Measurements from ENCODE around the gene OPRM1.
"Not testable (repeated sequence)": the region's sequence is repeated elsewhere in the genome, so short reads cannot be mapped to it uniquely, and the experiment has no call there.

The OPRM1 gene

DNA sequence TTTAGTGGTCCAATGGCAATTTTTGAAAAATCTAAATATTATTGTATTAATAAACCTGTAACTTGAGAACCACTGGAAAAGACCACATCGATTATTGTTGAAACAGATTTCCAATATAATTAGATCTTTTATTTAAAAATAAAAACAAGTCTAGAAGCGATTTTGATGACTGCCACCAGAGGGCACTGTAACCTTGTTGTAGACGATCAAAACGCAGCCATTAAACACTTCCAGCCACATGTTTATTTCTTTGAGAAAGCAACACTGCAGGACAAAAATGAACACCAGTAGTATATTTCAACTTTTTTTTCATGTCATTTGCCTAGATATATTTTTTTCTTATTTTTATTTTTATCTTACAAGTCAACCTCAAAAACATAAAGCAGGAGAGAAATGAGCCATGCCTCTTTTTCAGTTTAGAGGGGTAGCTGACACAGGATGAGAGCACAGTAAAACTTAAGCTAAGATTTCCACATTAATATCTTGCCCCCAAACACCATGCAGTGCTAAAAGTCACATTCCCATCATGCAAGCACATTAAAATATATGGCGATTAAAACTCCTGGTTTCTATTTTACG, 115.4 kb downstream of the OPRM1 start:
- no peak for DNase-seq

DNA sequence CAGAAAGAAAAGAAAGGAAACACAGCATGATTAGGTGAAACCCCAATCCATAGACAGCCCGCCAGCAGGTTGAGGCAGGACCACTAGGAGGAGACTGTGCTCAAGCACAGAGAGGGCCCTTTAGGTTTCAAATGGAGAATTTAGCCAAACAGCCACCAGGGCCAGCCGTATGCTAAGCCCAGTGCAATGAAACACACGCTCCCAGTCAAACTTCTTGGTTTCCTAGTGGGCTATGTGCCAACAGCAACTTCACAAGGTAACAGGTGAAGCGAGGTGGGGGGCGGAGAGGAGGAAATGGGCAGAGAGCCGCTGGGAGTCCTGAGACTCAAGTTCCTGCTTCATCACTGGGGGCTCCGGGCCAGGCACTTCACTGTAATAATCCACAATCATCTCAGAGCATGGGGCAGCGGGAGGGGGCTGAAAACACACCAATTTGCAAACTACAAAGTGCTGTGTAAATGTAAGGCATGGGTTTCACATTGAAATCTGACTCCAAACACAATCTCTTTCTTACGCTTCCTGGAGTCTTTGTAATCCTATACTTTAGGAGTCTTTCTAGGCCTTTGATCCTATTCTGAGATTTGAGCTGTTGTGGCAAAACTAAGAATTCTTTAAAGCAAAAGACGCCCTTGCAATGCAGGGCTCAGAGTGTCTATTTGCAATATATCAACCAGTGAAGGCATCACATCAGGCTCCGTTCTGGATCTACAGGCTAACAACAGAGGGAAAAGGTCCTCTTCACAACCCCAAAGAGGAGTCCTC, 117.3 kb downstream of the OPRM1 start:
- peak; percentile 61 for DNase-seq

DNA sequence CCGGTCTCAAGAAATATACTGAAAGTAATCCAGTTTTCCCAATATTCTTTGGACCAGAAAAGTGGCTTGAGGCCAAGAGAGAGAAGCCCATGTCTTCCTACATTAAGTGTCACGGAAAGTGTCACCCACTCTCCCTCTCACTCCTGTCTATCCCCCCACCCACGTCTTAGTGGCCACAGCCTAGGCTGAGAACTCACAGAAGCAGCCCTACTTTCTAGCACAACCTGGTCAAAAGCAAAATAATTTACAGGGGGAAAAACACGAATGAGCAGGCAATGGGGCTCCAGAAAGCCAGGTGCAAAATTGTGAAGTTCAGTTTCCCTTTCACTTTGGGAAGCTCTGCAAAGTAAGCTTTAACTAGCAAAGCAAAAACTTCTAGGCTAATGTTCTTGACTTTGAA, 118.0 kb downstream of the OPRM1 start:
- no peak for DNase-seq

DNA sequence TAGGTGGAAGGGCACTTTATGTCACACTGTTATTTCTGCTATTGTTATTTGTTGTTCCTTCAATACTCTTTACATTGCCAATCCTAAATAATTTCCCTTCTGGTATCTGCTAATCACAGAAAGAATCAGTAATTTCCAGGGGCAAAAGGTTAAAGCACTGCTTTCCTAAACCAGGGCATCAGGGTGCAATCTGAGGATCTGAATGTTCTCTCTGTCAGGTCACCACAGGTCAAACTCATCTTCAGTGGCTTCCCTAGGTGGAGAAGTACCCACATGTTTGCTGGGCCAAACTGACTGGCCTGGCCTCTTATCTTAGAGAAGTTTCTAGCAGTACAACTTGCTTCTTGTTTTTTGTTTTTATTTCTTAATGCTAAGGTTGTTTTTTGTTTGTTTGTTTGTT, 118.7 kb downstream of the OPRM1 start:
- no peak for DNase-seq

DNA sequence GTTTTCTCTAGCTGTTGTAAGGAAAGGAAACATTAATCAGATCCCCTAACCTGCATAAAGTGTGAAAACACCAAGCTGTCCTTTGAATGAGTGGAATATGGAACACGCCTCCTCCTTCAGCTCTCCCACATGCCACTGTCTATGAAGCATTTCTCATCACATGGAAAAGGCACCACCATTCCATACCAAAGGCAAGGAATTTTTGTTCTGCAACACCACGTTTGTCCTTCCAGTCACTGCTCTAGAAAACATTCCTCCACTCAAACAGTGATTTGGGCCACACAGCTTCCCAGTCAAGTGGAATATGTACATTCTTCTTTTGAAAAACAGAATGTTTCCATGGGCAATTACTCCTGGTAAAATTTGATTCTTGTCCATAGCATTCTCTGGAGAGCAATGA, 120.1 kb downstream of the OPRM1 start:
- no peak for DNase-seq

DNA sequence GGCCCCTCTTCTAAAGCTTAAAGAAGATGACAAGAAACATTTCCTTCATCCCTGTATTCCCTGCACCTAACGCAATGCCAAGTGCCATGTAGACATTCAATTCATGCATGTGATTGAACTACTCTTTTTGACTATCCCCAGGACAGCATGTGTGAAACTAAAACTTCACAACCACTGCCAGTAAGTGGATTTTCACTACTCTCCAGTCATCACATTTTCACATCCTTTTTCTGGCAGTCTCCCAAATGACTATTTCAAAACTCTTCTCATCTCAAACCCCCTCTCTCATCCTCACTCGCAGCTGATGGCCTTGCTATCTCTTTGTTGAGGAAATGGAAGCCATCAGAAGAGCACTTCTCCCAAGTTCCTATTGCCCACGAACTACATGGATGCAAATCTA, 122.6 kb downstream of the OPRM1 start:
- no peak for DNase-seq

DNA sequence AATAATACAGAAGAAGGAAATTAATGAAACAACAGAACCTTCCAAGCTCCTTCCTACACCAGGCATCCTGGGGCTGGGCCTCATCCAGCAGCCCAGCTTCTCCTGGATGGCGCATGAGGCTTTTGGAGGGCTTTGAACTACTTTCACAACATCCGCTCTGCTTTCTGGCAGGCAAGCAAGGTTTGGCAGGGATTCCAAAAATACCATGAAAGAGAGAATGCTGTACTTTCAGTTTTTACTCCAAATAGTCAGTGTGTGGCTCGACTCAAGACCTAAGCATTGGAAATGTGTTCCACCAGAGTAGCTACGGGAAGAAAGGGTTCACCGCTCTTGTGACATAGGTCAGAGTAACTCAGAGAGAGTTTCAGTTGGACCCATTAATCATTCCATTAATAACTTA, 125.4 kb downstream of the OPRM1 start:
- DNase-seq: peak; percentile 28

DNA sequence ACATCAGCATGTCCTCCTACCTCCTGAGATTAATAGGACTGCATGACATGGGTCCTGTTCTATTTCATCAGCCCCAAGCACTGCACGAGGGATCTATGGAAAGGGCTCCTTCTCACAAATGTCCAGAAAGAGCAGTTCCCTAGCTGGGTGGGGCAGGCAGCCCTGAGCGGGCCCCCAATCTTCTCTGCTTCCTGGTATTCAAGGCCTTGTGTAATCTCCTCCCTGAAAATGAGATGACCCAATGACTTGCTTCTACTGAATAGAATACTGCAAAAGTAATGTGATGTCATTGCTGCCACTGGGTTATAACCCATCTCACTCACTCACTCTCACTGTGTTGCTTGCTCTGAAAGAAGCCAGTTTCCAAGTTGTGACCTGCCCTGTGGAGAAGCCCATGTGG, 126.4 kb downstream of the OPRM1 start:
- no peak for DNase-seq

DNA sequence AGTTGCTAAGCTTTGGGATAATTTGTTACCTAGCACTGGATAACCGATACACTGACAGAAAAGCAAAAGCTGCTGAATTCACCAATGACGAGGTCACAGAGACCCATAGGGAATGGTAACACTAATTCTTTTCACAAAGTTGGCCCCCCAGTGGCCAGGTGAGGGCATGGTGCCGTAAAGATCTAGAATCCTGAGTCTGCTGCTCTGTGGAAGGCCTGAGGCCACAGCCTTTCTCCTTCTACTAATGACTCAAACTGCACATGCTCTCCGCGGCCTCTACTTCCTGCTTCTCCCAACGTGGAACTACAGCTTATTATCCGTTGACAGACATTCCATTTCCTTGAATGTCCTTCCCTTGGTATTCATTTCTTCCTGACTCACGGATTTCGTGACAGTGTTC, 127.1 kb downstream of the OPRM1 start:
- DNase-seq: no peak

DNA sequence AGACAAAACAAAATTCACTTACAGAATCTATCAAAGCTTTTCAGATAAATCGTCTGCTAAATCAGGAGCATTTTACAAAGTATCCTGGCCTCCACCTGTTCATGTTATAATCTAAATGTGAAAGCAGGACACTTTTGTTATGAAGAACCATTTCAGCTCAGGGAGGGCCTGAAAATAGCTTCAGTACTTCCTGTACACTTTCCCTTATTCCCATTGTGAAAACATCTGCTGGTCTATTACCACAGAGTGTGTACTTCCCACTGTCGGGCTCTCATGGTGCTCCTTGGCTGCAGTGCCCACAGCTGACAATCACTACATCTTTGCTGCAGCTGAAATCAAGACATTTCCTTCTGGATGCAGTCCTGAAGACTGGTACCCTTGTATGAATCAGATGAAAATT, 128.1 kb downstream of the OPRM1 start:
- no peak for DNase-seq

DNA sequence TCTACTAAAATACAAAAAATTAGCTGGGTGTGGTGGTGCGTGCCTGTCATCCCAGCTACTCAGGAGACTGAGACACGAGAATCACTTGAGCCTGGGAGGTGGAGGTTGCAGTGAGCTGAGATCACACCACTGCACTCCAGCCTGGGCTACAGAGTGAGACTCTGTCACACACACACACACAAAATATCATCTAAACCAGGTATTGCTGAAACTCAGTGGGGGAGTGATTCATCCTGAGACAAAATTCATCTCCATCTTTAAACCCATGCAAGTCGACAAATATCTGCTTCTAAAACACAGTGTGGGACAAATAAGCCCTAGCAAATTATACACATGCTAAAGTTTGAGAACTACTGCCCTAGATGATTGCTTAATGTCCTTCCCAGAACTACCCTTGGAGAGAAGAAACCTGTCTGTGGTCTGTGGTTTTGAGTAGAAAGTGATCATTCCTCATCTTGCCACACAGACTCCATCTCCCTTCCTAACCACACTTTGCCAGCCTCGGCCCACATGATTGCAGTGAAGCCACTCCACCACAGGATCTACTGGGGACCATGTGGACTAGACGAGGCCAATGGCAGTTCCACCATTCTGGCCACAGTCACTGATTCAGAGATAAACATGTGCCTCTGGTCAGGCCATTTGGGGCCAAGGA, 130.3 kb downstream of the OPRM1 start:
- DNase-seq: no peak

DNA sequence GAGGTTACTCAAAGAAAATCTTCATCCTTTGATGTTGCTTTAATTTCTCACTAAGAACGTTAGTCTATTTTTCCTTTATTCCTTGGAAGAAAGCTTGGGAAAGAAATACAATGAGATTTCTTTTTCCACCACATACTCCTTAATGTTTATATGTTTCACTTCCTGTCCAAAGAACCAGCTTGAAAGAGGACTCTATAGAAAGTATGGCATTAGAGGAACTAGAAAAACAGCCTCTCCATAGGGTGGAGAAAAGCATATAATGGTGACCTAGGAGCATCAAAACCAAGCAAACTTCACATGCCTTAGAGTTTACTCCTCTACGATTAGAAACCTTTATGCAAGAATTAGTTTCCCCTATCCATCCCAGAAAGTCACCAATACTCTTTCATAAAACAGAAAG, 131.1 kb downstream of the OPRM1 start:
- no peak for DNase-seq

DNA sequence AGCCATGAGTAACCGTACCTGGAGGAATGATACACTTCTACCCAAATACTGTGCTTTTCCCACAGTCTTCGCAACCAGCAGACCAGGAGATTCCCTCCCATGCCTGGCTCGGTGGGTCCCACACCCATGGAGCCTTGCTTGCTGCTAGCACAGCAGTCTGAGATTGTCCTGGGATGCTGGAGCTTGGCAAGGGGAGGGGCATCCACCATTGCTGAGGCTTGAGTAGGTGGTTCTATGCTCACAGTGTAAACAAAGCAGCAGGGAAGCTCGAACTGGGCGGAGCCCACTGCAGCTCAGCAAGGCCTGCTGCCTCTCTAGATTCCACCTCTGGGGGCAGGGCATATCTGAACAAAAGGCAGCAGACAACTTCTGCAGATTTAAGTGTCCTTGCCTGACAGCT, 133.4 kb downstream of the OPRM1 start:
- not testable (repeated sequence) for DNase-seq

DNA sequence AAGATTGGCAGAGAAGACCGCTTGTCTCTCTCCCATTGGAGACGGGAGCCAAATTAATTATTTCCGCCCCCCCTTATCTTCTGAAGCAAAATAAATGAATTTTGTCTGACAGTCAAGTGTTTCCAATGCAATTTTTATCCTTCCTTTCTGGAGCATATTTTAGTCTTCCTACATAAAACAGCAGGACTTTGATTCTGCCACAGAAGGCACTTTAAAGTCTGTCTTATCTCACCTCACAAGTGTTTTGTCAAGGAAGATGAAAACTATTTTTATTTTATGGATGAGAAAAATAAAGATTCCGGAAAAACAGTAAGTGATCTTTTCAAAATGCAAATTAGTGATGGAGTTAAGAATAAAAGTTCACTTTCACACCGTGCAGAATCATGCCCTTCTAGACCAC, 140.4 kb downstream of the OPRM1 start:
- DNase-seq: no peak

DNA sequence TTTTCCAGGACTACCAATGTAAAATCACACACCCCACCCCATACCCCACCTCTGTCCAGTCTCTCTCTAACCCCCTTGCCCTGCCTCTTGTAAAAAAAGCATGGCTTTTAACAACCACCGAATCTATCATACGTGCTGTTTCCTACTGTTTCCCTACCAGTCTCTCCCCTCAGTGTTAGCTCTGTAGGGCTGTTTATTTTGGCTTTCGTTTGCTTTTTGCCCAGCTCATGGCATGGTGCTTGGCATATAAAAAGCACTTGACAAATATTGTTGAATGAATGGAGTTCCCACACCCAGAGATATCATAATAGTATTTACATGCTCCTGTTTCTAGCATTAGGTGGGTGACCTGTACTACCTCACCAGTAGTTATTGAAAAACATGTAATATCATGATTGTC, 148.2 kb downstream of the OPRM1 start:
- DNase-seq: no peak

DNA sequence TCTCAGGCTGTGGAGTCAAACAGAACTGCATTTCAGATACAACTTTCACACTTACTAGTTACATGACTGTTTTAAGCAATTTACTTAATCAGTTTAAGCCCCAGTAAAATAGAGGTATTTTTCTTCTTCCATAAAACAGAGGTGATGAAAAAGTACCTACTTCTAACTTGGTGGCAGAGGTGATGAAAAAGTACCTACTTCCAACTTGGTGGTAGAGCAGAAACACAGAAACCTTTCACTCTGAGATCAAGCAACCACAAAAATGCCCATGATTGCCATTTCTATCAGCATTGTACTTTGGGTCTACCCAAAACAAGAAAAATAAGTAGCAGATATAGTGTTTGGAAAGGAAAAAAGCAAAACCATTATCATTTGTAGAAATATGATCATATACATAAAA, 148.7 kb downstream of the OPRM1 start:
- DNase-seq: no peak

DNA sequence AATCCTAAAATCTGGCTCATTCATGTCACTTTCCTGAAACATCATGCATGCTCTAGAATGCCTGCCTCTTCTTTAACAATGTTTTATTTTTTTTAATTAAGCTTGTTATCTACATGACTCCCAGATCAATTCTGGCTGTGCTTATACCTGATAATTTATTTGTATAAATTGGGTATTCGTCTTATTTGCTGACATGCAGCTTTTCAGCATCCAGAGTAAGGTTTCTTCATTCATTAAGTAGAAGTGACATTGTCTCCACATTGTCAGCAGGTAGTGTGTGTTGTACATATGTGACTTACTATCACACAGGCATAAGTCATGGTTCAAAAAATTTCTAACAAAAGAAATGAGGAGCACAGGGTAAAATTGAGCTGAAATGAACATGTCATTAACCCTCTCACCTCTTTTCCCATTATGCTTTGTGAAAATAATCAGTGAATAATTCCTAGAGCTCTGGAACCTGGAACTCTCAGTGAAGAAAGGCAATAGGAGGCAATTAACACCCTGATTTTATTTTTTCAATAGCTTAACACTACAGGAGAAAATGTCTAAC, 157.4 kb downstream of the OPRM1 start:
- DNase-seq: no peak

DNA sequence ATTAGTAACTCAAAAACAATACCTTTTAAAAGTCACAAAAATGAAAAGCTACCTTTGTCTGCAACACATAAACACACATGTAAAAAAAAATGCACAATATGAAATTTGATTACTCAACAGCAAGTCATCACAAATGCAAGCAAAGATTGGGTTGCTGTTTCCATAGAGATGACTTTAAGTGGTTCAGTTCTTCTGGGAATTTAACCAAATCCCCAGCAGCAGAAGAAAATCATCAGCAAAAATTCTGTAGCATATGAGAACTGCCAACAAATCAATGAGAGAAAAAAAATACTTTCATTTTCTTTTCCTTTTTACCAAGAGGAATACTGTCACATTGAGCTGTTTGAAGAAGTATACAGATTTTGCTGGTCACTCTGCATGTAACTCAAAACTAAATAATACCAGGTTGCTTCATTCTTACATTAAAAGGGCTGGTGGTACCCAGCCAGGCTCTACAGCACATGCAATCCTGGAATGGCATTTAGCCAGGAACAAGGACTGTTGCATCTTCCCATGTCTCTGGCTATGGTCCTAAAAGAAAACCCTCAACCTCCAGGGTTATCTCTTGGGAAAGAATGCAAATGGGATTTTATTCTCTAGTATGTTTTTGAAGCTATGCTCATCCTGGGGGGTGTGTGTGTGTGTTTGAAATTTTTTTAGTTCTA, 158.3 kb downstream of the OPRM1 start:
- no peak for DNase-seq

DNA sequence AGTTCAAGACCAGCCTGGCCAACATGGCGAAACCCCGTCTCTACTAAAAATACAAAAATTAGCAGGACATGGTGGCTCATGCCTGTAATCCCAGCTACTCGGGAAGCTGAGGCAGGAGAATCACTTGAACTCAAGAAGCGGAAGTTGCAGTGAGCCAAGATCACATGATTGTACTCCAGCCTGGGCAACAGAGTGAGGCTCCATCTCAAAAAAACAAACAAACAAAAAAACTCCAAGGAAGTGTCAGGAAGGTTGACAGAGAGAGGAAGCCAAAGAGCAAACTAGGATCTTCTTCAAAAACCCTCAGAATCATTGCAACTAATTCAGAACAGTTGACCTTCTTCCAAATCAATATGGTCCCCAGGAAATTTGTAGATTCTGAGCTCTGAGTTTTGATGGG, 162.6 kb downstream of the OPRM1 start:
- DNase-seq: not testable (repeated sequence)

DNA sequence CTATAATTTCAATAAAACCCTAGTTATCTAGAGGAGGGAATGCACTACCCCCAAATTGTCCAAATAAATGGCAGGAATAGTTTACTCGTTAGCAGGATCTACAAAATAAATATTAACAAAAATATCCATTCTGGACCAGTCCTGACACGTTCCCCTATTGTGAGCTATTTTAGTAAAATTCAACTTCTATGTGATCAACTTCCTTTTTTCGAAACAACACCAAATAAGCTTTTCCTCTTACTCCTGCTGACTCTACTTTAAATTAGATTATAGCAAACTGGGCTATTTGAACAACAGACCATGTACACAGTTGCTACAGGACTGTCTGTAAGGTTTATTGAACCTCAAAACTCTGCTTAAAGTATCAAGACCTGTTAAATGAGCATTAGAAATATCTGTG, 163.3 kb downstream of the OPRM1 start:
- no peak for DNase-seq

DNA sequence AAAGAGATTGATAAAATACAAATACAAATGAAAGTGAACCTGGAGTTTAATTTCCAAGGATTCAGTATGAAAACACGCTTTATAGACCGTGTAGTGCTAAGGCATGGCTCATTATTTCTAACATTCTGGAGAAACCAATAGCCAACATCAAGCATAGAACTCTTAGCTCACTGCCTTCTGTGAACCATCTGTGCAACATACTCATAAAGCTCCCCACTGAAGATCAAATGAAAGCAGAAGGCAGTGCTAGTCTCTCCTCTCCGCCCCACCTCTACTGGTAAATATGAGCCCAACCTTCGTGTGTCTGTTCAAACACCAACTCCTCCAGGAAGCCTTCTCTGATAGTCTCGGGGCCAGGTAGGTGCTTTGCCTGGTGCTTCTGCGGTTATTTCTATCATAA, 163.9 kb downstream of the OPRM1 start:
- no peak for DNase-seq

DNA sequence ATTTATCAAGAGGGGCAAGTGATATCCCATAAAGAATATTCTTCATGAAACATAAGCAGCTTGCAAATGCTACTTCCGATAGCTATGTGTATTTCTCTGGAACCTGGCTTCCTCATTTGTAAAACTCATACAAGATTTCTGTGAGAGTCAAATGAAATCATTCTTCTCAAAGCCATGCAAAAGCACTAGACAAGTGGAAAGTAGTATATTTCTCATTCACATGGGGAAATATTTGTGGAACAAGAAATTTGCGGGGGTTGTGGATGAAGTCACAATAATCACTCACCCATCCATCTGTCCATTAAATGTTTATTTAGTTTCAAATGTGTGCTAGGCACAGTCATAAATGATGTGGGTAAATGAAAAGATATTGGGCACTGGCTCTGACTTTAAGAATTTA, 167.1 kb downstream of the OPRM1 start:
- no peak for DNase-seq

DNA sequence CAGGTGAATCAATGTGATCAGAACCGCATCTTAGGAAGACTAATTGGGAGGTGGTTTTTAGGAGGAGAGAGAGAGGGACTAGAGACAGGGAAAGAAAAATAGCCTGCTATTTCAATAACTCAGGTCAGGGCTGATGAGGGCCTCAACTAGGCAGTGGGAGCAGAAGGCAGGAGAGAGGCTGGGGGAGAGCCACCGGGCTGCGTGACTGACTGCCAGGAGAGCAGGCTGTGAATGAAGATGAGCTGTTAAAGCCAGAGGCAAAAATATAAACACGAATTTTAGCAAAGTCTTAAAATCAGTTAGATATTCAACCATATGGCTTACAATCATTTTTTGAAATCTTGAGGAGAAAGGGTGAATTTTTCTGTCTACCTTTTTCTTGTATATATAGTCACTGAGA, 168.0 kb downstream of the OPRM1 start:
- no peak for DNase-seq

Data from right kidney (tissue), 1 donor.